ENCODE data around the gene PDGFA. TPM values are rescaled to one million over a fixed set of nuclear protein-coding genes. Genes with fewer than 3 reads are reported as not detected.

PDGFA gene
- total RNA-seq, 2 donors from 2014 or later: 34.9 to 50.5 TPM

- no peaks in the 10 kb centered on the region for H3K9me3 ChIP-seq
- no peaks in the 10 kb centered on the region for H3K36me3 ChIP-seq
- no peak for TF ChIP-seq CTCF (IDR thresholded peaks at IDR 0.05)
- no peaks in the 10 kb centered on the region for H3K4me1 ChIP-seq
- H3K27me3 ChIP-seq: no peaks in the 10 kb centered on the region
- no peak overlapping the region for H3K9ac ChIP-seq (ENCODE audit: low read depth in 2 of 2, low read length in 2 of 2)
- no peak for DNase-seq
- H3K27ac ChIP-seq: no peak overlapping the region
- intact Hi-C loops (cut with DNase I): no loop called here
- H3K4me3 ChIP-seq: no peak overlapping the region
These were observed 39.6 kb downstream of the PDGFA start for GRCh38 chr7:479948-480499.

- no peaks in the 10 kb centered on the region for H3K4me1 ChIP-seq
- no peak for TF ChIP-seq CTCF (IDR thresholded peaks at IDR 0.05)
- no peak overlapping the region for H3K9ac ChIP-seq (ENCODE audit: low read depth in 2 of 2, low read length in 2 of 2)
- no peak for DNase-seq
- H3K36me3 ChIP-seq: no peaks in the 10 kb centered on the region
- no peak overlapping the region for H3K27ac ChIP-seq
- intact Hi-C loops (cut with DNase I): no loop called here
- no peak overlapping the region for H3K4me3 ChIP-seq
- no peaks in the 10 kb centered on the region for H3K9me3 ChIP-seq
- H3K27me3 ChIP-seq: no peaks in the 10 kb centered on the region
These were observed 40.3 kb downstream of the PDGFA start for GRCh38 chr7:479115-479947.

GRCh38 chr7:477626-478220, 41.9 kb downstream of the PDGFA start:
- no peaks in the 10 kb centered on the region for H3K27me3 ChIP-seq
- no peak overlapping the region for H3K4me3 ChIP-seq
- no peaks in the 10 kb centered on the region for H3K9me3 ChIP-seq
- DNase-seq: no peak
- H3K4me1 ChIP-seq: no peaks in the 10 kb centered on the region
- no peaks in the 10 kb centered on the region for H3K36me3 ChIP-seq
- H3K9ac ChIP-seq (ENCODE audit: low read depth in 2 of 2, low read length in 2 of 2): no peak overlapping the region
- TF ChIP-seq CTCF (IDR thresholded peaks at IDR 0.05): no peak
- intact Hi-C loops (cut with DNase I): no loop called here
- H3K27ac ChIP-seq: no peak overlapping the region

- Histone ChIP-seq H3K9ac (ENCODE audit: low read depth in 2 of 2, low read length in 2 of 2) (no peak overlapping the region), H3K9me3 (no peaks in the 10 kb centered on the region), H3K4me1 (no peaks in the 10 kb centered on the region), H3K27ac (no peak overlapping the region), H3K36me3 (no peaks in the 10 kb centered on the region), H3K4me3 (no peak overlapping the region), H3K27me3 (no peaks in the 10 kb centered on the region)
- DNase-seq: no peak
- no peak for TF ChIP-seq CTCF (IDR thresholded peaks at IDR 0.05)
- intact Hi-C loops (cut with DNase I): no loop called here
These were observed 42.8 kb downstream of the PDGFA start for GRCh38 chr7:476736-477360.

- Histone ChIP-seq H3K9me3 (no peaks in the 10 kb centered on the region), H3K27ac (no peak overlapping the region), H3K27me3 (no peaks in the 10 kb centered on the region), H3K4me3 (no peak overlapping the region), H3K9ac (ENCODE audit: low read depth in 2 of 2, low read length in 2 of 2) (no peak overlapping the region), H3K36me3 (no peaks in the 10 kb centered on the region), H3K4me1 (no peaks in the 10 kb centered on the region)
- no peak for TF ChIP-seq CTCF (IDR thresholded peaks at IDR 0.05)
- DNase-seq: no peak
- intact Hi-C loops (cut with DNase I): no loop called here
These were observed 43.6 kb downstream of the PDGFA start for GRCh38 chr7:475951-476441.

All from colonic mucosa (tissue), 4 donors.